MM.1S (cell line): Measurements from ENCODE around the gene DDR1.

Experiments used
- EZH2 ChIP-seq: fragments of 300-600 bp; sonication (generic); optimal IDR thresholded peaks from 2 replicates; pipeline ENCODE3; 2017; ENCODE audit warnings: low read depth, mild to moderate bottlenecking, antibody characterized with exemption, low read length, mixed read lengths
- EZH2phosphoT487 ChIP-seq: fragments of 300-600 bp; sonication (generic); IDR thresholded peaks from 2 replicates; pipeline ENCODE4 v1.6.1; 2018; ENCODE audit warnings: antibody characterized with exemption, low read length
- TF ChIP-seq, protein P1 (sequence below): fragments of 300-600 bp; sonication (generic); IDR thresholded peaks from 2 replicates; pipeline ENCODE4 v1.5.1; 2016; ENCODE audit warnings: antibody characterized with exemption, low read length, mixed read lengths

DNA sequence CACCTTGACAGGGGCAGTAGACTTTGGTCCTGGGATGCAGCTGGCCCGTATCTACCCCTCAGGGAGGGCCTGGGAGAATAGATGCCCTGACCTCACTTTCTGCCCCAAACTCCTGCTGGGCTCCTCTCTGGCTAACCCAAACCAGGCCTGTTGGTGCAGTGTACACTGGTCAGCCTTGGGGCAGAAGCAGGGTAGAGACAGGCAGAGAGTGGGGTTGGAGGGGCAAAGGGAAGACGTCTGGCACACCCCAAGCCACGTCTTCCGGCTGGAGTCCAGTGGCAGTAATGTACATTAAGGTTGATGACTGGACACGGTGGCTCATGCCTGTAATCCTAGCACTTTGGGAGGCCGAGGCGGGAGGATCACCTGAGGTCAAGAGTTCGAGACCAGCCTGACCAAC, 9.3 kb downstream of the DDR1 start:
- TF ChIP-seq EZH2phosphoT487 (no peak), EZH2 (no peak)
- TF ChIP-seq, protein P1, sequence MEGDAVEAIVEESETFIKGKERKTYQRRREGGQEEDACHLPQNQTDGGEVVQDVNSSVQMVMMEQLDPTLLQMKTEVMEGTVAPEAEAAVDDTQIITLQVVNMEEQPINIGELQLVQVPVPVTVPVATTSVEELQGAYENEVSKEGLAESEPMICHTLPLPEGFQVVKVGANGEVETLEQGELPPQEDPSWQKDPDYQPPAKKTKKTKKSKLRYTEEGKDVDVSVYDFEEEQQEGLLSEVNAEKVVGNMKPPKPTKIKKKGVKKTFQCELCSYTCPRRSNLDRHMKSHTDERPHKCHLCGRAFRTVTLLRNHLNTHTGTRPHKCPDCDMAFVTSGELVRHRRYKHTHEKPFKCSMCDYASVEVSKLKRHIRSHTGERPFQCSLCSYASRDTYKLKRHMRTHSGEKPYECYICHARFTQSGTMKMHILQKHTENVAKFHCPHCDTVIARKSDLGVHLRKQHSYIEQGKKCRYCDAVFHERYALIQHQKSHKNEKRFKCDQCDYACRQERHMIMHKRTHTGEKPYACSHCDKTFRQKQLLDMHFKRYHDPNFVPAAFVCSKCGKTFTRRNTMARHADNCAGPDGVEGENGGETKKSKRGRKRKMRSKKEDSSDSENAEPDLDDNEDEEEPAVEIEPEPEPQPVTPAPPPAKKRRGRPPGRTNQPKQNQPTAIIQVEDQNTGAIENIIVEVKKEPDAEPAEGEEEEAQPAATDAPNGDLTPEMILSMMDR = no peak
